HEK293T (cell line): ENCODE measurements around the gene PRKG1.

ENCODE experiments used
- ELF4 ChIP-seq: fragments of 450-650 bp; IDR thresholded peaks from 2 replicates; pipeline ENCODE4 v1.6.1; 2017; ENCODE audit warnings: antibody characterized with exemption
- HDGF ChIP-seq: fragments of 450-650 bp; IDR thresholded peaks from 2 replicates; pipeline ENCODE4 v1.6.1; 2017; ENCODE audit warnings: antibody characterized with exemption, borderline replicate concordance
- SP1 ChIP-seq: fragments of 450-650 bp; IDR thresholded peaks from 2 replicates; pipeline ENCODE4 v1.6.1; 2017

DNA sequence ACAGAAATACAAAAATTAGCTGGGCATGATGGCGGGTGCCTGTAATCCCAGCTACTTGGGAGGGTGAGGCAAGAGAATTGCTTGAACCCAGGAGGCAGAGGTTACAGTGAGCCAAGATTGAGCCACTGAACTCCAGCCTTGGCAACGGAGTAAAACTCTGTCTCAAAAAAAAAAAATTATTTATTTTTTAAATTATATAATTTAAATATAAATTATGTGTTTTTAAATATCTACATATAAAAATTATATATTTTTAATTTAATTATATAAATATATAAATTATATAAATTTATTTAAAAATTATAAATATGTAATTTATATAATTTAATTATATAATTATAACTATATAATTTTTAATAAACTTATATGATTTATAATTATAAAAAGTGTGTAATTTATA lies 51.2 kb downstream of the PRKG1 start:
- TF ChIP-seq HDGF (no peak), SP1 (no peak), ELF4 (no peak)
